Kidney (tissue), 14 donors: ENCODE data around the gene NOTCH1. TPM values are rescaled to one million over a fixed set of nuclear protein-coding genes. Genes with fewer than 3 reads are reported as not detected.
"Not testable (repeated sequence)": the region's sequence is repeated elsewhere in the genome, so short reads cannot be mapped to it uniquely, and the experiment has no call there.

Experiments
- DNase-seq, 5 donors: peaks; one replicate each; pipeline ENCODE4 v3.0.0-alpha.2; 2013 to 2020
- FAIRE-seq: peaks from 2 replicates; lab custom pipeline; 2012; peaks lifted over from hg19 to GRCh38; lab: Jason Lieb, UNC
- H3K27ac ChIP-seq, 2 donors: one replicate each; pipeline ENCODE4 v1.7.0; 2013; ENCODE audit warnings: low read depth in 2 of 2, low read length in 2 of 2, inconsistent platforms in 1 of 2
- H3K27me3 ChIP-seq: one replicate; pipeline ENCODE4 v1.7.1; 2013; ENCODE audit warnings: low read length, inconsistent platforms; ENCODE audit not compliant: control insufficient read depth, insufficient read depth
- H3K36me3 ChIP-seq, 3 donors: one replicate each; pipeline versions ENCODE4 v1.7.0 to v1.7.1; 2013; ENCODE audit warnings: low read length in 3 of 3, control low read depth in 1 of 3, inconsistent platforms in 1 of 3; ENCODE audit not compliant: insufficient read depth in 3 of 3, control insufficient read depth in 2 of 3
- H3K4me1 ChIP-seq, 3 donors: one replicate each; pipeline versions ENCODE4 v1.7.0 to v1.7.1; 2013; ENCODE audit warnings: low read length in 3 of 3, inconsistent platforms in 1 of 3, low read depth in 1 of 3; ENCODE audit not compliant: control insufficient read depth in 2 of 3, insufficient read depth in 2 of 3
- H3K4me3 ChIP-seq, 3 donors: one replicate each; pipeline versions ENCODE4 v1.7.0 to v1.8.1; 2013; ENCODE audit warnings: low read length in 3 of 3, control low read depth in 1 of 3, inconsistent platforms in 1 of 3
- H3K9ac ChIP-seq, 3 donors: one replicate each; pipeline versions ENCODE4 v1.7.0 to v1.7.1; 2013; ENCODE audit warnings: low read length in 3 of 3, control low read depth in 1 of 3, inconsistent platforms in 1 of 3
- H3K9me3 ChIP-seq, 3 donors: one replicate each; pipeline versions ENCODE4 v1.7.0 to v1.7.1; 2013; ENCODE audit warnings: low read length in 3 of 3, control low read depth in 1 of 3, inconsistent platforms in 1 of 3; ENCODE audit not compliant: control insufficient read depth in 2 of 3, insufficient read depth in 1 of 3
- intact Hi-C: fragments of 100-400 bp; cut with DNase I; formaldehyde crosslinking; loops from one replicate; pipeline ENCODE4 v1.11.1; 2022
- polyA plus RNA-seq: library from polyadenylated mRNA; stranded (reverse); fragments of 350-450 nt; fragmentation: Illumina TruSeq; extraction: RNeasy Lipid Tissue Mini Kit (QIAGEN cat#74804); gene quantifications from one replicate; pipeline ENCODE4 v1.2.3, GENCODE V29; 2014; ENCODE audit warnings: low read depth, low replicate concordance; ENCODE audit not compliant: insufficient read depth
- total RNA-seq: library from RNA; stranded (reverse); fragmentation: NEBNext Ultra II Directional; extraction: Animal tissue kit (Norgen Biotek cat#: 25700); gene quantifications from one replicate; pipeline ENCODE4 v1.2.1, GENCODE V29; 2021
- TF ChIP-seq, protein P1 (sequence below): IDR thresholded peaks from 3 replicates; pipeline ENCODE4 v1.5.1; 2012; ENCODE audit warnings: mild to moderate bottlenecking, moderate library complexity, borderline replicate concordance; ENCODE audit not compliant: insufficient read depth; ENCODE audit errors: extremely low read depth
- donor health status: control.
- donor health status: control.
- donor health status: control.
- donor health status: control.
- donor health status: control.
- donor health status: DM: yes; HTN: yes; CAD: no.
- donor health status: Normal renal cell carcinoma (clear cell type).

The NOTCH1 gene
- total and polyA plus RNA-seq, 2 donors from 2014 or later = 6.5 to 77.2 TPM

DNA sequence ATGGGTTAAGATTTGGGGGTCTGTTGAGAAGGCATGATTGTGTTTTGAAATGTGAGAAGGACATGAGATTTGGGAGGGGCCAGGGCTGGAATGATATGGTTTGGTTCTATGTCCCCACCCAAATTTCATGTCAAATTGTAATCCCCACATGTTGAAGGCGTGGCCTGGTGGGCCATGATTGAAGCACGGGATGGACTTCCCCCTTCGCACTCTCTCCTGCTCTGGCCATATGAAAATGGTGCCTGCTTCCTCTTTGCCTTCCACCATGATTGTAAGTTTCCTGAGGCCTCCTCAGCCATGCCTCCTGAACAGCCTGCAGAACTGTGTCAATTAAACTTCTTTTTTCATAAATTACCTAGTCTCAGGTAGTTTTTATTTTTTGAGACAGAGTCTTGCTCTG lies 14.7 kb upstream of the NOTCH1 start:
- intact Hi-C loops = no loop called here
- FAIRE-seq (no peak), DNase-seq (peak in 1 of 5 donors; percentile 19)
- Histone ChIP-seq H3K27ac (no peak overlapping the region), H3K36me3 (no peaks in the 10 kb centered on the region), H3K4me1 (peaks cover 0 to 31% (median 0%) of the 10 kb centered on the region in 3 donors), H3K9me3 (no peaks in the 10 kb centered on the region), H3K27me3 (no peaks in the 10 kb centered on the region), H3K4me3 (no peak overlapping the region), H3K9ac (no peak overlapping the region)
- TF ChIP-seq, protein P1, sequence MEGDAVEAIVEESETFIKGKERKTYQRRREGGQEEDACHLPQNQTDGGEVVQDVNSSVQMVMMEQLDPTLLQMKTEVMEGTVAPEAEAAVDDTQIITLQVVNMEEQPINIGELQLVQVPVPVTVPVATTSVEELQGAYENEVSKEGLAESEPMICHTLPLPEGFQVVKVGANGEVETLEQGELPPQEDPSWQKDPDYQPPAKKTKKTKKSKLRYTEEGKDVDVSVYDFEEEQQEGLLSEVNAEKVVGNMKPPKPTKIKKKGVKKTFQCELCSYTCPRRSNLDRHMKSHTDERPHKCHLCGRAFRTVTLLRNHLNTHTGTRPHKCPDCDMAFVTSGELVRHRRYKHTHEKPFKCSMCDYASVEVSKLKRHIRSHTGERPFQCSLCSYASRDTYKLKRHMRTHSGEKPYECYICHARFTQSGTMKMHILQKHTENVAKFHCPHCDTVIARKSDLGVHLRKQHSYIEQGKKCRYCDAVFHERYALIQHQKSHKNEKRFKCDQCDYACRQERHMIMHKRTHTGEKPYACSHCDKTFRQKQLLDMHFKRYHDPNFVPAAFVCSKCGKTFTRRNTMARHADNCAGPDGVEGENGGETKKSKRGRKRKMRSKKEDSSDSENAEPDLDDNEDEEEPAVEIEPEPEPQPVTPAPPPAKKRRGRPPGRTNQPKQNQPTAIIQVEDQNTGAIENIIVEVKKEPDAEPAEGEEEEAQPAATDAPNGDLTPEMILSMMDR = no peak

DNA sequence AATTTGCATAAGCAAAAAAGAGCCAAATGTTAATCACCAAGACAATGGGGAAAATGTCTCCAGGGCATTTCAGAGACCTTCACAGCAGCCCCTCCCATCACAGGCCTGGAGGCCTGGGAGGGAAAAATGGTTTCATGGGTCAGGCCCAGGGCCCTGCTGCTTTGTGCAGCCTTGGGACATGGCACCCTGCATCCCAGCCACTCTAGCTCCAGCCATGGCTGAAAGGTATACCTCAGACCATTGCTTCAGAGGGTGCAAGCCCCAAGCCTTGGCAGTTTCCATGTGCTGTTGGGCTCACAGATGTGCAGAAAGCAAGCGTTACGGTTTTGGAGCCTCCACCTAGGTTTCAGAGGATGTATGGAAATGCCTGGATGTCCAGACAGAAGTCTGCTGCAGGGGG lies 13.5 kb upstream of the NOTCH1 start:
- H3K9me3 ChIP-seq = not testable (repeated sequence)

DNA sequence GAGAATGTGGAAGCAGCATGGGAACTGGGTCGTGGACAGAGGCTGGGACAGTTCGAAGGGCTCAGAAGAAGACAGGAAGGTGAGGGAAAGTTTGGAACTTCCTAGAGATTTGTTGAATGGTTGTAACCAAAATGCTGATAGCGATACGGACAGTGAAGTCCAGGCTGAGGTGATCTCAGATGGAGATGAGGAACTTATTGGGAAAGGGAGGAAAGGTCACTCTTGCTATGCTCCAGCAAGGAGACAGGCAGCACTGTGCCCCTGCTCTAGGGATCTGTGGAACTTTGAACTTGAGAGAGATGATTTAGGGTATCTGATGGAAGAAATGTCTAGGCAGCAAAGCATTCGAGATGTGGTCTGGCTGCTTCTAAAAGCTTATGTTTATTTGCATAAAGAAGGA lies 13.0 kb upstream of the NOTCH1 start:
- FAIRE-seq, H3K9me3 ChIP-seq, intact Hi-C loops, H3K36me3 ChIP-seq, H3K9ac ChIP-seq, H3K27me3 ChIP-seq, H3K27ac ChIP-seq, H3K4me3 ChIP-seq: not testable (repeated sequence)
- H3K4me1 ChIP-seq = peaks cover 0 to 19% (median 0%) of the 10 kb centered on the region in 3 donors
- DNase-seq = peak in 1 of 5 donors; percentile 4

More for the DNA sequence above, 13.5 kb upstream of the NOTCH1 start:
- H3K9ac ChIP-seq, H3K36me3 ChIP-seq, H3K27ac ChIP-seq, DNase-seq, intact Hi-C loops, FAIRE-seq, H3K4me3 ChIP-seq, H3K27me3 ChIP-seq: not testable (repeated sequence)
- H3K4me1 ChIP-seq = peaks cover 0 to 23% (median 0%) of the 10 kb centered on the region in 3 donors

DNA sequence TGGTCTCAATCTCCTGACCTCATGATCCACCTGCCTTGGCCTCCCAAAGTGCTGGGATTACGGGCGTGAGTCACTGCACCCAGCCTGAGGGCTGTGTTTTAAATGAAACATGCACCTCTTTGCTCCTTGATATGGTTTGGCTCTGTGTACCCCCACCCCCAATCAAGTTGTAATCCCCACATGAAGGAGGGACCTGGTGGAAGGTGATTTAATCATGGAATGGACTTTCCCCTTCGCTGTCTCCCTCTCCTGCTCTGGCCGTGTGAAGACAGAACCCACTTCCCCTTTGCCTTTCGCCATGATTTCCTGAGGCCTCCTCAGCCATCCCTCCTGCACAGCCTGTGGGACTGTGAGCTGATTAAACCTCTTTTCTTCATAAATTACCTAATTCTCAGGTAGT lies 12.5 kb upstream of the NOTCH1 start:
- H3K36me3 ChIP-seq = no peaks in the 10 kb centered on the region
- FAIRE-seq = no peak
- intact Hi-C loops = no loop called here
- H3K9ac ChIP-seq = no peak overlapping the region
- H3K27me3 ChIP-seq = no peaks in the 10 kb centered on the region
- no peak overlapping the region for H3K4me3 ChIP-seq
- no peaks in the 10 kb centered on the region for H3K9me3 ChIP-seq
- peaks cover 0 to 14% (median 0%) of the 10 kb centered on the region in 3 donors for H3K4me1 ChIP-seq
- no peak overlapping the region for H3K27ac ChIP-seq
- TF ChIP-seq, protein P1 = no peak
- DNase-seq = peak in 1 of 5 donors; percentile 21
